DND-41 (cell line): ENCODE measurements around the gene ANKHD1.

Source experiments
- ATAC-seq: fragments of 200-7000 bp; cut with Tn5 transposase; 3 replicates; pipeline ENCODE4 v1.9.1; 2021; ENCODE audit warnings: low read depth; ENCODE audit not compliant: insufficient read depth
- DNase-seq: peaks from one replicate; pipeline ENCODE4 v3.0.0-alpha.2; 2020
- H2AFZ ChIP-seq: 2 replicates; pipeline ENCODE4 v1.6.0; 2012; ENCODE audit warnings: low read depth, low read length
- H3K27ac ChIP-seq: 2 replicates; pipeline ENCODE4 v1.5.1; 2012; ENCODE audit warnings: low read length, inconsistent platforms
- H3K27me3 ChIP-seq: fragments of 200-600 bp; sonication (generic); 2 replicates; pipeline ENCODE4 v1.6.0; 2012; ENCODE audit warnings: low read length, mild to moderate bottlenecking, inconsistent platforms; ENCODE audit not compliant: insufficient read depth, poor library complexity
- H3K36me3 ChIP-seq: 2 replicates; pipeline ENCODE4 v1.5.1; 2012; ENCODE audit warnings: low read length, inconsistent platforms; ENCODE audit not compliant: insufficient read depth
- H3K4me1 ChIP-seq: 2 replicates; pipeline ENCODE4 v1.5.1; 2012; ENCODE audit warnings: mild to moderate bottlenecking, low read length; ENCODE audit not compliant: insufficient read depth
- H3K4me2 ChIP-seq: 2 replicates; pipeline ENCODE4 v1.6.0; 2012; ENCODE audit warnings: mild to moderate bottlenecking, moderate library complexity, low read length, inconsistent platforms; ENCODE audit not compliant: insufficient read depth
- H3K4me3 ChIP-seq, 2 experiments: fragments of 200-600 bp in 1 of 2; shearing (Covaris generic) in 1 of 2; 2 replicates each; pipeline ENCODE4 v1.5.1; 2012 to 2016; ENCODE audit warnings: inconsistent platforms in 2 of 2, low read length in 2 of 2, mild to moderate bottlenecking in 2 of 2, low read depth in 1 of 2, moderate library complexity in 1 of 2
- H3K79me2 ChIP-seq: 2 replicates; pipeline ENCODE4 v1.6.0; 2012; ENCODE audit warnings: low read length, inconsistent platforms; ENCODE audit not compliant: insufficient read depth
- H3K9ac ChIP-seq: 2 replicates; pipeline ENCODE4 v1.6.0; 2012; ENCODE audit warnings: low read depth, mild to moderate bottlenecking, inconsistent platforms, low read length, moderate library complexity
- H3K9me3 ChIP-seq: 2 replicates; pipeline ENCODE4 v1.5.1; 2012; ENCODE audit warnings: low read length, moderate library complexity, mild to moderate bottlenecking, inconsistent platforms; ENCODE audit not compliant: insufficient read depth, severe bottlenecking
- H4K20me1 ChIP-seq: 2 replicates; pipeline ENCODE4 v1.6.0; 2012; ENCODE audit warnings: low read length; ENCODE audit not compliant: insufficient read depth
- CTCF ChIP-seq: IDR thresholded peaks from 2 replicates; pipeline ENCODE4 v1.5.1; 2012; ENCODE audit warnings: borderline replicate concordance, low read length, moderate library complexity, mild to moderate bottlenecking; ENCODE audit not compliant: poor library complexity, severe bottlenecking; ENCODE audit errors: extremely low read depth
- EZH2 ChIP-seq: IDR thresholded peaks from 3 replicates; pipeline ENCODE4 v1.6.1; 2012; ENCODE audit warnings: borderline replicate concordance, low read depth, mild to moderate bottlenecking, moderate library complexity, low read length, inconsistent platforms; ENCODE audit not compliant: severe bottlenecking

Gene ANKHD1

GRCh38 chr5:140563596-140563995 is 162.0 kb downstream of the ANKHD1 start:
- TF ChIP-seq CTCF (no peak), EZH2 (no peak)

GRCh38 chr5:140564196-140565023 is 162.8 kb downstream of the ANKHD1 start, which contains the start of the genes APBB3 and SLC35A4:
TSS of gene APBB3 (minus strand) at chr5:140564598. CDS start at chr5:140564245, 353 bp downstream.
TSS of gene SLC35A4 (plus strand) at chr5:140564828. CDS start at chr5:140567170, 2,342 bp downstream.
- Histone ChIP-seq H3K27ac (peak within 1 kb of the TSS; percentile 79), H4K20me1 (0 out of 2 replicates have a peak, but pooled peaks cover 5% of the 10 kb centered on the region), H3K9ac (peak within 1 kb of the TSS; percentile 88), H3K36me3 (peaks cover 52% of the 10 kb centered on the region), H2AFZ (peak within 1 kb of the TSS; percentile 86), H3K27me3 (no peaks in the 10 kb centered on the region), H3K9me3 (no peaks in the 10 kb centered on the region), H3K79me2 (peaks cover 39% of the 10 kb centered on the region), H3K4me2 (peak within 1 kb of the TSS; percentile 83), H3K4me1 (peaks cover 44% of the 10 kb centered on the region), H3K4me3 (peak within 1 kb of the TSS; percentile 67 to 75)
- peak; percentile 93 for ATAC-seq
- TF ChIP-seq CTCF (peak; percentile 2), EZH2 (no peak)
- peak; percentile 98 for DNase-seq

More at GRCh38 chr5:140563596-140563995, 162.0 kb downstream of the ANKHD1 start:
- H3K27ac ChIP-seq: peak overlapping the region; percentile 79
- no peak for DNase-seq
- H3K9me3 ChIP-seq: no peaks in the 10 kb centered on the region
- peaks cover 39% of the 10 kb centered on the region for H3K79me2 ChIP-seq
- H3K9ac ChIP-seq: peak overlapping the region; percentile 88
- no peak for ATAC-seq
- H3K4me2 ChIP-seq: peak overlapping the region; percentile 83
- H4K20me1 ChIP-seq: 0 out of 2 replicates have a peak, but pooled peaks cover 5% of the 10 kb centered on the region
- peaks cover 52% of the 10 kb centered on the region for H3K36me3 ChIP-seq
- peak overlapping the region; percentile 86 for H2AFZ ChIP-seq
- H3K4me1 ChIP-seq: peaks cover 44% of the 10 kb centered on the region
- H3K4me3 ChIP-seq: peak overlapping the region; percentile 67 to 75; a peak in 3 of 4 replicates
- H3K27me3 ChIP-seq: no peaks in the 10 kb centered on the region

GRCh38 chr5:140565024-140565779 is 163.6 kb downstream of the ANKHD1 start:
- H3K9ac ChIP-seq: peak overlapping the region; percentile 88
- peaks cover 39% of the 10 kb centered on the region for H3K79me2 ChIP-seq
- H3K36me3 ChIP-seq: peaks cover 56% of the 10 kb centered on the region
- H3K27ac ChIP-seq: peak overlapping the region; percentile 79
- H2AFZ ChIP-seq: peak overlapping the region; percentile 86
- 0 out of 2 replicates have a peak, but pooled peaks cover 5% of the 10 kb centered on the region for H4K20me1 ChIP-seq
- no peaks in the 10 kb centered on the region for H3K9me3 ChIP-seq
- ATAC-seq (no peak; the same call in 1 of the 3 replicates), DNase-seq (no peak)
- H3K4me3 ChIP-seq: peak overlapping the region; percentile 67 to 75
- H3K4me1 ChIP-seq: peaks cover 44% of the 10 kb centered on the region
- H3K4me2 ChIP-seq: peak overlapping the region; percentile 83
- TF ChIP-seq EZH2: no peak
- no peak for TF ChIP-seq CTCF
- no peaks in the 10 kb centered on the region for H3K27me3 ChIP-seq
